Loucy (cell line): ENCODE measurements around the gene TPM1.

Experiments
- H2AFZ ChIP-seq: fragments of 200-600 bp; sonication (generic); 2 replicates; pipeline ENCODE4 v1.6.0; 2016; ENCODE audit warnings: antibody characterized with exemption, mild to moderate bottlenecking, low read length, moderate library complexity
- H3F3A ChIP-seq: fragments of 200-600 bp; 2 replicates; pipeline ENCODE4 v1.6.0; 2016; ENCODE audit warnings: antibody characterized with exemption, low read depth, mild to moderate bottlenecking
- H3K27me3 ChIP-seq: fragments of 200-600 bp; sonication (generic); 2 replicates; pipeline ENCODE4 v1.6.1; 2014; ENCODE audit warnings: low read length, mild to moderate bottlenecking; ENCODE audit not compliant: insufficient read depth, poor library complexity, severe bottlenecking
- H3K36me3 ChIP-seq: fragments of 200-600 bp; sonication (generic); 2 replicates; pipeline ENCODE4 v1.6.1; 2016; ENCODE audit warnings: low read length; ENCODE audit not compliant: insufficient read depth
- H3K4me1 ChIP-seq: fragments of 200-600 bp; sonication (generic); 2 replicates; pipeline ENCODE4 v1.5.1; 2014; ENCODE audit warnings: low read length, mild to moderate bottlenecking; ENCODE audit not compliant: insufficient read depth, poor library complexity, severe bottlenecking
- H3K4me2 ChIP-seq: fragments of 200-600 bp; sonication (generic); 2 replicates; pipeline ENCODE4 v1.6.0; 2014; ENCODE audit warnings: antibody characterized with exemption, low read length, low read depth, mild to moderate bottlenecking; ENCODE audit not compliant: poor library complexity, severe bottlenecking
- H3K4me3 ChIP-seq: fragments of 200-600 bp; sonication (generic); 2 replicates; pipeline ENCODE4 v1.5.1; 2014; ENCODE audit warnings: low read length, mild to moderate bottlenecking, mixed read lengths; ENCODE audit not compliant: poor library complexity, severe bottlenecking
- H3K79me2 ChIP-seq: fragments of 200-600 bp; sonication (generic); 2 replicates; pipeline ENCODE4 v1.6.1; 2014; ENCODE audit warnings: low read length; ENCODE audit not compliant: insufficient read depth
- H3K9ac ChIP-seq: fragments of 200-600 bp; sonication (generic); 2 replicates; pipeline ENCODE4 v1.6.0; 2014; ENCODE audit warnings: mild to moderate bottlenecking, low read depth, low read length, moderate library complexity; ENCODE audit not compliant: poor library complexity, severe bottlenecking
- H3K9me2 ChIP-seq: fragments of 200-600 bp; sonication (generic); replicated peaks from 2 replicates; pipeline ENCODE4 v1.6.1; 2016; ENCODE audit warnings: low read depth, low read length, mixed read lengths
- H3K9me3 ChIP-seq: fragments of 200-600 bp; sonication (generic); 2 replicates; pipeline ENCODE4 v1.6.1; 2014; ENCODE audit warnings: mild to moderate bottlenecking, antibody characterized with exemption, low read length, low read depth; ENCODE audit not compliant: insufficient read depth
- H4K20me1 ChIP-seq: fragments of 200-600 bp; sonication (generic); 2 replicates; pipeline ENCODE4 v1.6.0; 2014; ENCODE audit warnings: antibody characterized with exemption, low read length, mild to moderate bottlenecking; ENCODE audit not compliant: insufficient read depth, poor library complexity, severe bottlenecking
- EZH2phosphoT487 ChIP-seq: fragments of 200-600 bp; IDR thresholded peaks from 2 replicates; pipeline ENCODE4 v1.6.1; 2018; ENCODE audit warnings: antibody characterized with exemption, mild to moderate bottlenecking, moderate library complexity, borderline replicate concordance
- TF ChIP-seq, protein P1 (sequence below): fragments of 200-600 bp; sonication (generic); conservative IDR thresholded peaks from 2 replicates; pipeline ENCODE4 v1.5.1; 2014; ENCODE audit warnings: mild to moderate bottlenecking, antibody characterized with exemption, low read length

Gene TPM1

DNA sequence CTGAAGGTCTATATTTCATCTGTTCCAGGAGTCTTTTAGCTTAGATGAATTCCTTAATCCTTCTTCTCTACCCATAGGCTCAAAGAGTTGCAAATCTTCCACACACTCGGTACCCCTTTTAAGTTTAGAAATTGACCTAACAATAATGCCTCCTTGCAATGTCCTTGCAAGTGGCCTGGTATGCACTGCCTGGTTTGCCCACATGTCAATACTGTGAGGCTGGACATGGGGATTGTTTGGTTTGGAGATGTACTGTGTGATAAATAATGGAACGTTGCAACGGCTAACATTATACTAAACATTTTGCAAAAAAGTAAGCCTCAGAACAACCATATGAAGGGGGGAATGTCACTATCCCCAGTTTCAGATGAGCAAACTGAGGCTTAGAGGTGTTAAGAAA, 22.4 kb upstream of the TPM1 start:
- Histone ChIP-seq H3K9me2 (no peaks in the 10 kb centered on the region), H3K9ac (no peak overlapping the region), H2AFZ (no peak overlapping the region), H3F3A (no peaks in the 10 kb centered on the region), H3K4me2 (no peak overlapping the region), H3K4me3 (no peak overlapping the region), H3K9me3 (no peaks in the 10 kb centered on the region), H3K36me3 (no peaks in the 10 kb centered on the region), H3K4me1 (peaks cover 12% of the 10 kb centered on the region), H4K20me1 (no peaks in the 10 kb centered on the region), H3K79me2 (no peaks in the 10 kb centered on the region), H3K27me3 (no peaks in the 10 kb centered on the region)
- TF ChIP-seq EZH2phosphoT487, result no peak
- TF ChIP-seq, protein P1, sequence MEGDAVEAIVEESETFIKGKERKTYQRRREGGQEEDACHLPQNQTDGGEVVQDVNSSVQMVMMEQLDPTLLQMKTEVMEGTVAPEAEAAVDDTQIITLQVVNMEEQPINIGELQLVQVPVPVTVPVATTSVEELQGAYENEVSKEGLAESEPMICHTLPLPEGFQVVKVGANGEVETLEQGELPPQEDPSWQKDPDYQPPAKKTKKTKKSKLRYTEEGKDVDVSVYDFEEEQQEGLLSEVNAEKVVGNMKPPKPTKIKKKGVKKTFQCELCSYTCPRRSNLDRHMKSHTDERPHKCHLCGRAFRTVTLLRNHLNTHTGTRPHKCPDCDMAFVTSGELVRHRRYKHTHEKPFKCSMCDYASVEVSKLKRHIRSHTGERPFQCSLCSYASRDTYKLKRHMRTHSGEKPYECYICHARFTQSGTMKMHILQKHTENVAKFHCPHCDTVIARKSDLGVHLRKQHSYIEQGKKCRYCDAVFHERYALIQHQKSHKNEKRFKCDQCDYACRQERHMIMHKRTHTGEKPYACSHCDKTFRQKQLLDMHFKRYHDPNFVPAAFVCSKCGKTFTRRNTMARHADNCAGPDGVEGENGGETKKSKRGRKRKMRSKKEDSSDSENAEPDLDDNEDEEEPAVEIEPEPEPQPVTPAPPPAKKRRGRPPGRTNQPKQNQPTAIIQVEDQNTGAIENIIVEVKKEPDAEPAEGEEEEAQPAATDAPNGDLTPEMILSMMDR, result no peak

DNA sequence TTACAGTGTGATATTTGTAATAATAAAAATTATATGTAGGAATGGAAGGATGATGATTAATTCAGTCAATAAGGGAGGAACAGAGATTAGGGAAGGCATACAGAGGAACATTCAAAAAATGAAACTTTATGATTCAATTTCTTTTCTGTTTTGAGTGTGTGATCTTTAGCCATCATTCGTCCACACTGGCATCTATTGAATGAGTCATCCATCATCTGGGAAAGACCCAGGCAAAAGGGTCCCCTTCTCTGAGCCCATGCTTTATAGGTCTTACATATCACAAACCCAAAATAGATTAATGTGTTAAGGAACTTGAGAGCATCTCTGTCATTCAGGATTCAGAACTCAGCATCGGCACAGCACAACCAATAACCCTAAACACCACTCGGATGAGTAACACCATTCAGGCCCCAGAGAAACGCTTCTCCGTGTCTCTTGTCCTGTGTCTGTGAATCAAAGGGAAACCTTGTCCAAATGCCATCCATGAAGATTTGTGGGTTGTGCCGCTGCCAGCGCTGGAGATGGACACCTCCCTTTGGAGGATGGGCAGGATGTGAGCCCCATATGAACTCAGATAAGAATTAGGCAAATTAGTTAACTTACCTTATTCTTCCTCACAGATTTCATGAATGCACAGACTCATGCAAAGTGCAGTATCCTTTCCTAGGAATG, 21.7 kb upstream of the TPM1 start:
- no peaks in the 10 kb centered on the region for H3K9me3 ChIP-seq
- no peak overlapping the region for H2AFZ ChIP-seq
- H3K36me3 ChIP-seq, result no peaks in the 10 kb centered on the region
- H3K4me3 ChIP-seq, result no peak overlapping the region
- H3K4me1 ChIP-seq, result peaks cover 5% of the 10 kb centered on the region
- H3K79me2 ChIP-seq, result no peaks in the 10 kb centered on the region
- H4K20me1 ChIP-seq, result no peaks in the 10 kb centered on the region
- TF ChIP-seq, protein P1, result no peak
- no peak for TF ChIP-seq EZH2phosphoT487
- no peaks in the 10 kb centered on the region for H3K27me3 ChIP-seq
- no peaks in the 10 kb centered on the region for H3K9me2 ChIP-seq
- no peaks in the 10 kb centered on the region for H3F3A ChIP-seq
- no peak overlapping the region for H3K9ac ChIP-seq
- no peak overlapping the region for H3K4me2 ChIP-seq

DNA sequence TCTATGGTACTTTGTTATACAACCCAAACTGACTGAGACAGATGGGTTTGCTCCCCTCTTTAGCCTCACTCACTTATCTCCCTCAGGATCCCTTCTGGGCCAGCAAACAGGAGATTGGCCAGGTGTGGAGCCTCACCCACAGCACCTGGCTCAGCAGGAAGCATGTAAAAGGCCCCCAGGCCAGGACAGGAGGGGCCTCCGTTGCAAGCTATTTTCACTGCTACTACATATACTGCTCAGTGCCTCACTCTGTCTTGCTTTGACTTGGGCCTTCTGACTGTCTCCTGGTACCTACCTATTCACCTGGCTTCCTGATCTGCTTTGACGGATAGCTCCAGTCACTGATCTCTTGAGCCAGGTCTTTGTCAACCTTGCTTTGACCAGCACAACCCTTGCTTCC, 20.4 kb upstream of the TPM1 start:
- Histone ChIP-seq H3K9ac (no peak overlapping the region), H4K20me1 (no peaks in the 10 kb centered on the region), H2AFZ (no peak overlapping the region), H3K9me2 (no peaks in the 10 kb centered on the region), H3K36me3 (no peaks in the 10 kb centered on the region), H3K79me2 (no peaks in the 10 kb centered on the region), H3K27me3 (no peaks in the 10 kb centered on the region), H3K4me1 (no peaks in the 10 kb centered on the region), H3F3A (no peaks in the 10 kb centered on the region), H3K9me3 (no peaks in the 10 kb centered on the region), H3K4me2 (no peak overlapping the region), H3K4me3 (no peak overlapping the region)
- TF ChIP-seq, protein P1, result no peak
- TF ChIP-seq EZH2phosphoT487, result no peak
